Activated gamma-delta T cell treated with Interleukin-2 at 50 U/mL for 16 hours (primary cell): ENCODE measurements around the gene RASAL3.

Source experiments
- DNase-seq: peaks from one replicate; pipeline ENCODE4 v3.0.0-alpha.2; 2020

The RASAL3 gene

GRCh38 chr19:15448778-15449619 lies 15.3 kb downstream of the RASAL3 start:
- DNase-seq = no peak

DNA sequence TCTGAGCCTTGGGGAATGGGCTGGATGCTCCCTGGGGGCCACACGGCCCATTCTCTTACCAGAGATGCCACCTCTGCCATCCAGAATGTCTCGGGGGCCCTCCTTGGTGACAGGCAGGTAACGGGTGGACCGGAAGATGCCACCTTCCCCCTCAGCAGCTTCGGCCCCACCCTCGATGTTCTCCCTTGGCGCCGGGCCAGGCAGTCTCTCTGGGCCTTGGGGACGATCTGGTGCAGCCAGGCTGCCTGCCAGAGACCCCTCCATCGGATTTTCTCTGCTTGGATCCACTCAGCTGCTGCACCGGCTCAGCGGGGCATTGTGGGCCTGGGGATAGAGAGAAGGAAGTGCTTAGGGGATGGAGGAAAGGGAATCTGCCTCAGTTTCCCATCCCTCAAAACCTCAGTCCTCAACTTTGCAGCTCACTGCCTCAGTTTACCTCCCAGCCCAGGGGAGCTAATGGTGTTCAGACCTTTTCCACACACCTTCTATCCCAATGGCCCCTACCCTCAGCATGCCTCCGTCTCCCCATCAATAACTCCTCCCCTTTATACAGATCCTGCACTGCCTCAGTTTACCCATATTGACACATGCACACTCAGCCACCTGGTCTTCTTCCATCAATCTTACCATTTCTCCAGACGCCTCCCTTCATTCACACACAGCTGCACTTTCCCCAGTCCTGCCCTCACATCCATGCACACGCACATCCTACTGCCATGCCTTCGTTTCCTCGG lies 16.1 kb downstream of the RASAL3 start:
- DNase-seq = no peak

DNA sequence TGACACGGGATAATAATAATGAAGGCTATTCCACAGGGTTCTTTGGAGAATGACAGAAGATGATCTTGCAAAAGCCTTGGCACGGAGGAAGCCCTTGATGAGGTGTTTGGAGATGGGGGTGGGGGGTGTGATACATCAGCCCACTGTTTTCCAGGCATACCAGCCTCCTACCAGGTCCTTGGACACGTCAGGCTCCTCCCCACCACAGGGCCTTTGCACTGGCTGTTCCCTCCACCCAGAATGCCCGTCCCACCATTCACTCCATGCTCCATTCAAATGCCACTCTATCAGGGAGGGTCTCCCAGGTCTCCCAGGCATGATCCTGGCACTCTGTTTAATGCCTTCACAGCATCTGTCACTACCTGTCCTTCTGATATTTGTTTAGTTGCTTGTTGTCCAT lies 17.3 kb downstream of the RASAL3 start:
- no peak for DNase-seq

- DNase-seq = no peak
Observed at GRCh38 chr19:15445807-15446376, 18.5 kb downstream of the RASAL3 start.

DNA sequence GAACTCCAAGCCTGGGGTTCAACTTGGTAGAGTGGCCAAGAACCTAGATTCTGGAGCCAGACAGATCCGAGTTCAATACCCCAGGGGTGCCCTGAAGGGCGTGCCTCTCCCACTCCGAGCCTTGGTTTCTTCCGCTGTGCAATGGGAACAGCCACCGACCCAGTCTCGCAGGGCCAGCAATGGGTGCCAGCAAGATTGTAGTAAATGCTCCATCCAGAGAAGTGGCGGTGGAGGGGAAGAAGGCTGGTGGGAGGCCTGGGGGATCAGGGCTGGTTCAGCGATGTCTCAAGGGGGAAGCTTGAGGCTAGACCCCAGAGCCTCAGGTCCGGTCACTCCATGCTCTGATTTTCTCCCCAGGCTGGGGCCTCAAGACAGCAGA lies 19.1 kb downstream of the RASAL3 start:
- DNase-seq = no peak

DNA sequence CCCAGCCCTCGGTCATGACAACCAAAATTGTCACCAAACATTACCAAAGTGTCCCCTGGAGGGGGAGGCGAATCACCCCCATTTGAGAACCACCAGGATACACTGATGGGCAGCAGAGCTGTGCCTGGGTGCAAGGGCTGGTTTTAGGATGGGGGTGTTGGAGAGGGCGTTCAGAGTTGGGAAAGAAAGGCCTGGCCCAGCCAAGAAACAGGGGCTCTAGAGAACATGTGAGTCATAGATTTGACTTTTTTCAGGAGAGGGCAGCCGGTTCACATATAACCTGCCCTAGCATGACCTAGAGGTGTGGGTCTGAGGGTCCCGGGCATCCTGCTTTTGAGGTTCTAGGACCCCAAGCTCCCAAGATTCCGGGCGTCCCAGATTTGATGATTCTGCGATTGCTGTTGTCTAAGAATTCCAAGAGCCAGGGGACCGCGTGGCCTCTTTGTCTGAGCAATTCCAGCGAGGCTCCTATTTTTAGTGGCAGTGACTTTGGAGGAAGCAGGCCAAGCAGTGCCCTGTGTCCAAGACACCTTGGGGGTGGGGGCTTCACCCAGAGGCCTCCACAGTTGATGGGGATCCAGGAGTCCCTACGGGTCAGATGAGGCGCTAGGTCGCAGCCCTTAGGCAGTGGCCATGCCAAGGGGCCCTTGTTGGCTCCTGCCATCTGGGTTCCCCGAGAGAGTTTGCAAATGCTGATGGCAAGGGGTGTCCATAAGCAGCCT lies 19.7 kb downstream of the RASAL3 start:
- no peak for DNase-seq

- no peak for DNase-seq
Observed at GRCh38 chr19:15443838-15444237, 20.5 kb downstream of the RASAL3 start.

DNA sequence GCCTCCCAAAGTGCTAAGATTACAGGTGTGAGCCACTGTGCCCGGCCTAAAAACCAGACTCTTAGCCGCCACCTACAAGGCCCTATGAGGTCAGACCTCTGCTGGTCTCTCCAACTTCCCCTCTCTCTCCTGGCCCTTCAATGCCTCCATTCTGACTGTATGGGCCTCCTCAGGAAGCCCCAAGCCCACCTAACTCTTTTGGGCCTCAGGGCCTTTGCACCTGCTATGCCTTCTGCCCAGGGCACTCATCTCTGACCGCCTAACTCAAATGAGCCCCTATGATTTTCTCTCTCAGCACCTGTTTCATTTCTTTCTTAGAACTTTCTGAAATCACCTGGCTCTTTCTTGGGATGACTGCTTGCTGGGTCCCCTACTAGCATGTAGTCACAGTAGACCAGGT lies 21.0 kb downstream of the RASAL3 start:
- DNase-seq = no peak

DNA sequence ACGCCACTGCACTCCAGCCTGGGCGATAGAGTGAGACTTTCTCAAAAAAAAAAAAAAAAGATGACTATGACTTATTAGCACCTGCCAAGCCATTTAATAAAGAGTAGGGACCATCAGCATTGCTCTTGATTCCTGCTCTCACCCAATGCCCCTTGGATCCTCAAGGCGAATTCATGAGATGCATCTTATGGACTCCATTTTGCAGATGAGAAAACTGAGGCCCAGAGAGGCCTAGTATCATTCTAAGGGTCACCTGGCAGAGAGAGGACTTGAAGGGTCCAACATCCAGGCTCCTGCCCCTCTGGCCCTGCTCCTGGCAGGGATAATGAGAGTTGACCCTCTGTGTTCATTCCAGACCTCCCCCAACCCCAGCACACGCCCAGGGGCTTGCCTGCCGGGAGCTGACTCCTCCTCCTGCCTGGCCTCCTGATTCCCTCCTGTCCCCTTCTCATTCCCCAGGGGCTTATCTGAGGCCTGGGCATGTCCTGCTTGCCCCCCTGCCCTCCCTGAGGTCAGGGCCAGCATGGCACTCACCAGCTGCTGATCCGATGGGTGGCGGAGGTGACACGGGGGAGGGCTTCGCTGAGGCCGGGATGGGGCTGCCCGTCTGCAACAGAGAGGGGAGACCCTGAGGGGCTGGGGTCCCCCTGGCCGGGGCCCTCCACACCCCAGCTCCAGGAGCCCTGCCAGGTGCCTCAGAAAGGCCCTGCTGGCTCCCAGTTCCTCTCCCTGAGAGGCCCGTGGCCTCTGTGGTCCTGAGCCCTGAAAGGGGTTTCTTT lies 22.0 kb downstream of the RASAL3 start:
- no peak for DNase-seq

DNA sequence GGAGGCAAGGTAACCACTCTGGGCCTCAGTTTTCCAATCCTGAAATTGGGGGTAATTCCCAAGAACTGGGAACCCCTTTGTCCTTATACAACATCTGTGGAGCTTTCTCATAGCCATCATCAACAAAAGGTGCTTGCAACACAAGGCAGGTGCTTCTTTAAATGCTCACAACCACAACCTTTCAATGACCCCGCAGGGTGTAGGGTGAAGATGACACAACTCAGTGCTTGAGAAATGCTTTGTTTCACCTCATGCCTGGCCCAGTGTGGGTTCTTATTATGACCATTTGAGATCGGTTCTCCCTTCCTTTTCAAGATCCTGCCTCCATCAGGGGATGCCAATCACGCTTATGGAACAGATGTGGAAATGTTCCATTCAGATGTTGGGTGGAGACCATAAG lies 23.0 kb downstream of the RASAL3 start:
- no peak for DNase-seq

GRCh38 chr19:15439821-15440641 lies 24.3 kb downstream of the RASAL3 start:
- no peak for DNase-seq

- no peak for DNase-seq
Observed at GRCh38 chr19:15439078-15439799, 25.1 kb downstream of the RASAL3 start.

DNA sequence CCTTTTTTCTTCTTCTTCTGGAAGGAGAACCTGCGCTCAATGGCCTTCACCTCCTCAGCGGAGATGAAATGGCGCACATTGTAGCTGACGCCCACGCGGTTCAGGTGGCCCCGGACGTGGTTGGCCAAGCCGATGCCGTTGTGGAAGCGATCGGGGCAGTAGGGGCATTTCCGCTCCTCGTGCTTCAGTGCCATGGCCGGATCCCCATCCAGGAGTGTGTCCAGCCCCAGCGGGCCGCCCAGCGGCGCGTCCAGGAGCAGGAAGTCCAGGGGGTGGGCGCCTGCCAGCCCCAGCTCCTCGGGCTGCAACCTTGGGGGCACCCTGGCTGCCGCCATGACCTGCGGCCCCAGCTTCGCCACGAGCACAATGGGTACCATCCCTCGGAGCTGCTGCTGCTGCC lies 25.8 kb downstream of the RASAL3 start:
- DNase-seq = no peak

GRCh38 chr19:15438124-15438496 lies 26.2 kb downstream of the RASAL3 start:
- no peak for DNase-seq

GRCh38 chr19:15437355-15438123 lies 26.8 kb downstream of the RASAL3 start:
- DNase-seq = no peak

DNA sequence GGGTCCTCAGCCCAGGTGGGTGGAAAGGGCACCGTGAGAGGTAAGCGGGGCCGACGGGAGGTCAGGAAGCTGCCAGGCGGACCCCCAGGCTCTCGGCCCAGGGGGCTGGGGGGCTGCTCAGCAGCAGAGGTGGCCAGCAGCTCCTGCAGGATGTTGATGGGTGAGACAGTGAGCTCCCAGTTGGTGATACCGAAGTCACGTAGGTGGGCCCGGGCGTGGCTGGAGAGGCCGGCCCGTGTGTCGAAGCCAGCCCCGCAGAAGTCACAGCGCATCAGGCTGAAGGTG lies 27.6 kb downstream of the RASAL3 start:
- no peak for DNase-seq

- no peak for DNase-seq
Observed at GRCh38 chr19:15436012-15436825, 28.1 kb downstream of the RASAL3 start.

- DNase-seq = no peak
Observed at GRCh38 chr19:15433519-15434069, 30.8 kb downstream of the RASAL3 start.
